Inflammatory macrophage treated with lipopolysaccharide for 4 hours (primary cell): ENCODE measurements around the gene CFAP69.
"Not testable (repeated sequence)": the region's sequence is repeated elsewhere in the genome, so short reads cannot be mapped to it uniquely, and the experiment has no call there.

ENCODE experiments used
- DNase-seq: peaks from one replicate; pipeline ENCODE4 v3.0.0-alpha.2; 2020

CFAP69 gene

DNA sequence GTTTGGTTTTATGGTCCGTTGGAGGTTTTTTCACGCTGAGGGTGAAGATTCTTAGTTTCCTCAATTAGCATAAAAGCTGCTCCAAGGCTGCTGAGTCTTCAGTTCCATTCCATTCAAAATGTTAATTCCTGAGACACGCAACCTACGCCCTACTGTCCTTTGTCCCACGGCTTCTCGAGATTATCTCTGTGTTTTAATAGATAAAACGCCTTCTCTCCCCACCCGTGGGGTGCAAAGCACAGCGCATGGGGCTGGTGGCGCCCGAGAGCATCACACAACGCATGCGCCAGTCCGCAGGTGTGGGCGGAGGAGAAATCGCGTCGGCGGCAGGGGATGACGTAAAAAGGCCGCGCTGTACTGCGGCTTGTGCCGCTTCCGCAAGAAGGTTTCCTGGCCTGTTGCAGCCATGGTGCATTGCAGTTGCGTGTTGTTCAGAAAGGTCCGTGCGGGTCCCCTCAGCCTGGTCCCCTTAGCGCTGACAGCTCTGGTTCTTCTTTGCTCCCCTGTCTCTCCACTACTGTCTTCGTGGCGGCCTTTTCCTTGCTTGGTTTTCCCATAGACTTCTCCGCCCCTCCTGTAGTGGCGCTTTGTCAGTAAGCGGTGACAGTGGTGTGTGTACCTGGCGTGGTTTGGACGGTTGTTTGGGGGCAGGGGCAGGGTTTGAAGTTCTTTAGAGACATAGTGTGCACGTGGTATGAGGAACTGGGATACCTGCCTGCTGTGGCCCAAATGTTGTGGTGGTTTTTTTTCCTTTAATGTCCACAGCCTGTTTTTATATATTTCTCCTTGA is 101.6 kb downstream of the CFAP69 start, which contains the start of gene GTPBP10:
Gene GTPBP10 (plus strand): TSS at position 381 of the 790 bp plus-strand sequence. CDS start 26 bp downstream, at position 407.
- DNase-seq: peak; percentile 98

DNA sequence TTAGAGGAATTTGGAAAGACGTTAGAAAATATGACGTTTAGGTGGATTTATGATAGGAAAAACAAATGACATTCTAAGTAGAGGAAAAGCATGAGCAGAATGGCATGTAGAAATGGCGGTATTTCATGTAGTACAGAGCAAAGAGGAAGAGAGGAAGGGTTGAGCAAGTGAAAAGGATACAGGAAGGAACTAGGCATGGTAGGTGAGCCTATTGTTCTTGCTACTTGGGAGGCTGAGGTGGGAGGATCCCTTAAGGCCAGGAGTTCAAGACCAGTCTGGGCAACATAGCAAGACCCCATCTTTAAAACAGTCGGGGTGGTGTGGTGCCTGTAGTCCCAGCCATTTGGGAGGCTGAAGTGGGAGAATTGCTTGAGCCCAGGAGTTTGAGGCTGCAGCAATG is 102.8 kb downstream of the CFAP69 start:
- DNase-seq: peak; percentile 29

DNA sequence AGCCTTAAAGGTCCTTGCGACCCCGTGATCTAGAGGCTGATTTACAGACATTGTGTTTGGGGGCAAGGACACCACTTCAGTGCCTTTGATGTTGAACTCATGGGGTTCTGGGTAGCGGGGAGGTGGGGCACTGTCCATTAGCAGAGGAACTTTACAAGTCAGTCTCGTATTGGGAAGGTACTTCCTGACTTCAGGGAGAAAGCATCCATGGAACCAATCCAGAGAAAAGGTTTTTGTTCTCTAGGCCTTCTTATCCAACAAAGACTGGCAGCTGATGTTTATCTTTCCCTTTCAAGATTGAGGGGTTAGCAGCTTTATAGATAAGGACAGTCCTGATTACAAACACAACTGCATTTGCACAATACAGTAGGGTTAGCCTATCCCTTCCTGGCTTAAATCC is 104.3 kb downstream of the CFAP69 start:
- no peak for DNase-seq

DNA sequence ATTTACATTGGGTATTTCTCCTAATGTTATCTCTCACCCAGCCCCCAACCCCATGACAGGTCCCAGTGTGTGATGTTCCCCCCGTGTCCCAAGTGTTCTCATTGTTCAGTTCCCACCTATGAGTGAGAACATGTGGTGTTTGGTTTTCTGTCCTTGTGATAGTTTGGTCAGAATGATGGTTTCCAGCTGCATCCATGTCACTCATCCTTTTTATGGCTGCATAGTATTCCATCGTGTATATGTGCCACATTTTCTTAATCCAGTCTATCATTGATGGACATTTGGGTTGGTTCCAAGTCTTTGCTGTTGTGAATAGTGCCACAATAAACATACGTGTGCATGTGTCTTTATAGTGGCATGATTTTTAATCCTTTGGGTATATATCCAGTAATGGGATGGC is 105.1 kb downstream of the CFAP69 start:
- DNase-seq: not testable (repeated sequence)

DNA sequence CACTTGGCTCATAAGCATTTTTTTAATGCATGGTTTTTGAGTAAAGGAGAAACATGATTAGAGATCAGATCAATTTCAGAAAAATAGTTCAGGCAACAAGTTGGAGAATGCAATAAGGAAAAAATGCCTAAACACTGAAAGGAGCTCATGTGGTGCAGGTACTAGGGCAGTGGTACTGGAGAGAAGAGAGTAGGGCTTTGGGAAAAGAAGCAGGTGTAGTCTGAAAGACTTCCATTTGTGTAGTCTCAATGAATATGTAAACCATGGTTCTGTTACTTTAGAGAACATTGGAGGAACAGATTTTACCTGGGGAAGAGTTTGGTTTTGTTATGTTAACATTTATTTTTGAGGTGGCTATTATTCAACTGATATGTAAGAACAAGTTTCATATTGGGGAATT is 107.0 kb downstream of the CFAP69 start:
- no peak for DNase-seq
